Type B pancreatic cell (in vitro differentiated cells): ENCODE data around the gene PPP1R12C. TPM values are rescaled to one million over a fixed set of nuclear protein-coding genes. Genes with fewer than 3 reads are reported as not detected.

Source experiments
- DNase-seq: peaks from one replicate; pipeline ENCODE4 v3.0.0; 2021; ENCODE audit warnings: mixed read lengths; ENCODE audit not compliant: unreplicated experiment; ENCODE audit errors: extremely low spot score
- H3K27ac Mint-ChIP-seq: 2 replicates; pipeline ENCODE4 v1.8.0; 2021; ENCODE audit warnings: mild to moderate bottlenecking, mixed read lengths
- H3K27me3 Mint-ChIP-seq: 2 replicates; pipeline ENCODE4 v1.8.0; 2021; ENCODE audit warnings: mixed read lengths
- H3K36me3 Mint-ChIP-seq: 2 replicates; pipeline ENCODE4 v1.8.0; 2021; ENCODE audit warnings: mixed read lengths
- H3K4me1 Mint-ChIP-seq: one replicate; pipeline ENCODE4 v1.8.0; 2021; ENCODE audit warnings: mixed read lengths; ENCODE audit not compliant: unreplicated experiment
- H3K4me3 Mint-ChIP-seq: 2 replicates; pipeline ENCODE4 v1.8.0; 2021; ENCODE audit warnings: mild to moderate bottlenecking, mixed read lengths
- H3K9me3 Mint-ChIP-seq: 2 replicates; pipeline ENCODE4 v1.8.0; 2021; ENCODE audit warnings: mixed read lengths
- CTCF ChIP-seq: fragments of 200-600 bp; sonication (generic); conservative IDR thresholded peaks from 2 replicates; pipeline ENCODE4 v1.5.0; 2021; ENCODE audit warnings: antibody characterized with exemption, mild to moderate bottlenecking
- total RNA-seq: library from RNA; stranded (reverse); gene quantifications from 2 replicates; pipeline ENCODE4 v1.2.1, GENCODE V29; 2021; ENCODE audit warnings: low replicate concordance

Gene PPP1R12C
- total RNA-seq, 1 donor from 2014 or later = 102 TPM

- DNase-seq = no peak
- no peak overlapping the region for H3K27ac Mint-ChIP-seq
- H3K4me1 Mint-ChIP-seq = peaks cover 8% of the 10 kb centered on the region
- H3K4me3 Mint-ChIP-seq = no peak overlapping the region
- no peaks in the 10 kb centered on the region for H3K27me3 Mint-ChIP-seq
- no peaks in the 10 kb centered on the region for H3K9me3 Mint-ChIP-seq
- no peak for TF ChIP-seq CTCF
- peaks cover 22% of the 10 kb centered on the region for H3K36me3 Mint-ChIP-seq
Measured at GRCh38 chr19:55056827-55057226, 60.6 kb downstream of the PPP1R12C start.

DNA sequence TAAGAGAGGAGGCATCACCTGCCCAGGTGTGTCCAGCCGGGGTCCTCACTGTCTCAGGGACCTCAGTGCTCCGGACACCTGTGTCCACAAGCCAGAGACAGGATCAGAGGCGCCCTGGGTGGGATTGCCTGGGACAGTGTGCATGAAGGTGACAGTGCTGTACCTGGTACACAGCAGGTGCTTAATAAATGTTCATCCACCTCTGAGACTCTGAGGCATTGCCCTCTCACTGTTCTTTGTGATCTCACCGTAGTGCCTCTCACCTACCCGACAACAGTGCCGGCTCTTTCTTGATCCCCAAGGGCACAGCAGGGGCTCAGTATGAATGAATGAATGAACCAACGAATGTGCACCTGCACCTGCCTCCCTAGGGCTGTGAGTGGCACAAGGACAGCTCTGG lies 63.7 kb downstream of the PPP1R12C start:
- H3K36me3 Mint-ChIP-seq = peaks cover 19% of the 10 kb centered on the region
- no peak for TF ChIP-seq CTCF

GRCh38 chr19:55050749-55051532 lies 66.5 kb downstream of the PPP1R12C start:
- TF ChIP-seq CTCF = no peak
- no peak overlapping the region for H3K27ac Mint-ChIP-seq
- no peaks in the 10 kb centered on the region for H3K4me1 Mint-ChIP-seq
- no peaks in the 10 kb centered on the region for H3K27me3 Mint-ChIP-seq
- H3K4me3 Mint-ChIP-seq = no peak overlapping the region
- H3K36me3 Mint-ChIP-seq = peaks cover 7% of the 10 kb centered on the region
- DNase-seq = no peak
- no peaks in the 10 kb centered on the region for H3K9me3 Mint-ChIP-seq

More for the DNA sequence above, 63.7 kb downstream of the PPP1R12C start:
- no peaks in the 10 kb centered on the region for H3K4me1 Mint-ChIP-seq
- no peak overlapping the region for H3K4me3 Mint-ChIP-seq
- DNase-seq = no peak
- H3K27me3 Mint-ChIP-seq = no peaks in the 10 kb centered on the region
- no peaks in the 10 kb centered on the region for H3K9me3 Mint-ChIP-seq
- H3K27ac Mint-ChIP-seq = no peak overlapping the region

GRCh38 chr19:55048446-55048845 lies 69.0 kb downstream of the PPP1R12C start:
- H3K9me3 Mint-ChIP-seq = no peaks in the 10 kb centered on the region
- H3K4me3 Mint-ChIP-seq = no peak overlapping the region
- DNase-seq = no peak
- no peaks in the 10 kb centered on the region for H3K27me3 Mint-ChIP-seq
- TF ChIP-seq CTCF = no peak
- no peaks in the 10 kb centered on the region for H3K4me1 Mint-ChIP-seq
- H3K27ac Mint-ChIP-seq = no peak overlapping the region
- H3K36me3 Mint-ChIP-seq = peaks cover 7% of the 10 kb centered on the region

GRCh38 chr19:55047951-55048350 lies 69.5 kb downstream of the PPP1R12C start:
- no peak for TF ChIP-seq CTCF
- Mint-ChIP-seq H3K9me3 (no peaks in the 10 kb centered on the region), H3K27me3 (no peaks in the 10 kb centered on the region), H3K36me3 (peaks cover 5% of the 10 kb centered on the region), H3K27ac (no peak overlapping the region), H3K4me1 (no peaks in the 10 kb centered on the region), H3K4me3 (no peak overlapping the region)
- DNase-seq = no peak
